ENCODE results near the gene PSEN2.
A peak's percentile ranks its signal among the peaks of the same experiment; 100 is the strongest.
"Not testable (repeated sequence)": the region's sequence is repeated elsewhere in the genome, so short reads cannot be mapped to it uniquely, and the experiment has no call there.

The PSEN2 gene

DNA sequence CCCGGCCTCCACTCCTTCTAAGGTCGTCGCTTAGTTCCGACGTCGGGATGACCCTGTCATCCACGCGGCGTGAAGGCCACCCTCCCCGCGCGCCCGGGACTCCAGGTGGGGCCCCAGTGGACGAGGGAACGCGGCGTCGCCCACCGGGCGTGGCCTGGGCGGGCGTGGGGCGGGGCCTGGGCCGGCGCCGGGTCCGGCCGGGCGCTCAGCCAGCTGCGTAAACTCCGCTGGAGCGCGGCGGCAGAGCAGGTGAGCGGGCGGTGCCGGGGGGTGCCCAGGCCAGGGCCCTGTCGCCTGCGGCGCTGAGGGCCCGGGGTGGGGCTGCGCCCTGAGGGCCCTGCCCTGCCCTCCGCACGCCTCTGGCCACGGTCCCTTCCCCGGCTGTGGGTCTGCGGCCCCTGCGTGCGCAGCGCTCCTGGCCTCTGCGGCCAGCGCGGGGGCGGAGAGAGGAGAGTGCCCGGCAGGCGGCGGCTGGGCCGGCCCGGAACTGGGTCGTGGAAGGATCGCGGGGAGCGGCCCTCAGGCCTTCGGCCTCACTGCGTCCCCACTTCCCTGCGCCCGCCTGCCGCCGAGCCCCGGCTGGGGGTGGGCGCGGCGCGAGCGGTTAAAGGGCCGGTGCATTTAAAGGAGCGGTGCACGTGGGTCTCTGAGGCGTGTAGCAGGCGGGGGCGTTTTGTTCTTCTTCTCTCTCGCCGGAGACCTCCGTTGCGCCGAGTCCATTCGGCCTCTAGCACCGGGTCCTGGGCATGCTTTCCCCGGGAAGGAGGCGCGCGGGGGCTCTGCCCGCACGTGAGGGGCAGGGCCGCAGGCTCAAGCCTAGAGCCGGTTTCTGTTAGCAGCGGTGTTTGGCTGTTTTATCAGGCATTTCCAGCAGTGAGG is at the start of gene PSEN2:
PSEN2 (plus strand) TSS at position 216 of the 879 bp plus-strand sequence. CDS start 11,292 bp downstream, outside the sequence.
- no peak for DNase-seq (ENCODE audit: low read depth)

DNA sequence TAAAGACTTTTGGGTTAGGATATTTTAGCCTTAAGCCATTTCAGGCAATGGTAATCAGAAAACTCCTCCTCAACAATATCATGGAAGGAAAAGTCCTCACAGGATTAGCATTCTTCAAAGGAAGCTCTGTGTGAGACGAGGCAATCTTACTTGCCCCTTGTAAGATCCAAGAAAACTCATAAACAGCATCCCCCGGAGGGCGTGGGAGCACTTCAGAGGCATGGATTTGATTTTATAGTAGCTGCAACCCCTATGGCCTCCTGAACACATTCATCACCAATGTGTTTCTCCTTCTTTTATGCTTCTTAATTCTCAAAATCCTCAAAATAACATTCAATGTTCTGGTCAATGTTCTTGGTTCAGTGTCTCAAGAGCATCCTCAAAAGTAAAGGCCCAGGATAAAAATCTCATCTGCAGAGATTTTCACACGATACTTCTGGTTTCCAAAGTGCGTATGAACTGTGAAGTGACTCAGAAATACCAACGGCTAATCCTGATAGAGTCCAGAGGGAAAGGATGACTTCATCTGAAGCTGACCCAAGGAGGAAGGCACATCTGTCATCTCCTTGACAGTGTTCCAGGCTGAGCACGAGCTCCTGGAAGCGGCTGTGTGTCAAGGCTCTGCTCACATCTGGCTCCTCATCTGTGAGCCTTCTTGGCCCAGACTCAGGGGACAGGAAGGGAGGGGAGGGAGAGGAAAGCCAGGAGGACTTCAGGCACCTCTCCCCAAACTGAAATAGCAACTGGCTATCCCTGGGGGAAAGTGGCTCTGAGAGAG is 49.3 kb upstream of the PSEN2 start:
- peak; percentile 95 for DNase-seq (ENCODE audit: low read depth)
- no peak overlapping the region for H3K4me3 ChIP-seq (ENCODE audit: low read depth, low read length)

More for the DNA sequence above, at the start of gene PSEN2:
- peak within 1 kb of the TSS; percentile 62 for H3K4me3 ChIP-seq (ENCODE audit: low read depth, low read length)

DNA sequence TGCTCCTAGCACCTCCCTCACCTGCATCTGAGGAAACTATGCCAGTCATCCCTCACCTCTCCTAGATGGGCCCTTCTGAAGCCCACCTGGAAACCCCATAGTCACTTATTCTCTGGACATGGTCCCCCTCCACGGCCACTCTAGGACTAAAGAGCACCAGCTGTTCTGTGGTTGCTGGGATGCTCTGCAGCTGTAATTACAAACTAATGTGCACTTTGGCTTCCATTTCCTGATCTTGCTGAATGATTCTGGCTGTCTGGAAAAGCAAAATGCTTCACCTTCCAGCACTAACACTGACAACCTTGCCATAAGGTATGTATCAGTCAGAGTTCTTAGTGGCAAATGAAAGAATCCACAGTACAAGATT is 48.7 kb upstream of the PSEN2 start:
- H3K4me3 ChIP-seq (ENCODE audit: low read depth, low read length) = no peak overlapping the region
- no peak for DNase-seq (ENCODE audit: low read depth)

DNA sequence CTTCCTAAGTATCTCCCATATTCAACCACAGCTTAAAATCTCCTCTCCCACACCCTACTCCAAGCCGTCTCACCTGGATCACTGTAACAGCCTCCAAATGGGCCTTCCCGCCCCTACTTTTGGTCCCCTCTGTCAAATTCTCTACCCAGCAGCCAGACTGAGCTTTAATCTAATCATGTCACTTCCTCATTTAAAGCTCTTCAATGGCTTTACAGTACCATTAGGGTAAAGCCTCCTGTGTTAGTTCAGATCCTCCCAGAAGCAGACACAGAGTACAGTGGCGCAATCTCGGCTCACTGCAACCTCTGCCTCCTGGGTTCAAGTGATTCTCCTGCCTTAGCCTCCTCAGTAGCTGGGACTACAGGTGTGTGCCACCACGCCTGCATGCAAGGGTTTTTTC is 46.8 kb upstream of the PSEN2 start:
- no peak overlapping the region for H3K4me3 ChIP-seq (ENCODE audit: low read depth, low read length)
- DNase-seq (ENCODE audit: low read depth) = no peak

DNA sequence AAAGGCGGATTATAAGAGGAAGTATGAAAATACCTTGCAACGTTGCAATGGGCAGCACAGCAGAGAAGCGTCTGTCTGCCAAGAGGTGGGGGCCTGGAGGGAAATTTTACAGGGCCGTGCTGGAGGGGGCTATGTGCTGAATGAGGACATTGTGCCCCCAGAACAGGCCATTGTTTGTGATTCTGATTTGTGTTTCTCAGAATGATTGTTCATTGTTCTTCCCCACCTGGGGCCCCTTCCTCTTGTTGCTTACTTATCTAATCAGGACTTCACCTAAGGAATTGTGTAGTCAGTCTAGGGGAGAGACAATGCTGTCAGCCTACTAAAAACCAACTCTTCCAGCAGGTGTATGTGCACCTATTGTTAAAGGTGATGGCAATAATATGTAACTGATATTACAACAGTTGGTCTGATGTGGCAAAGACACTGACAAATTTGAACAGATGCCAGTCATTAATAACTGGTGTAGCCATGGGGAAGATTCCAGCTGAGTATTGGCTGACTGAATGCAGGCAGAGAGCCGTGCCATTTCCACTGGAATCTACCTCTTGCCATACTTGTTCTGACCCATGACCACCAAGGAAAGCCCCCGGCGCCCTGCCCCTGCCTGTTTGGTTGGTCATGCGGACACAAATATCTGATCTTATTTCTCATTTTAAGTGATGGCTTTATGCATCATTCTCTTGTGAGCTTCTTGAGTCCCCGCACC is 45.2 kb upstream of the PSEN2 start:
- DNase-seq (ENCODE audit: low read depth) = no peak
- H3K4me3 ChIP-seq (ENCODE audit: low read depth, low read length) = no peak overlapping the region

DNA sequence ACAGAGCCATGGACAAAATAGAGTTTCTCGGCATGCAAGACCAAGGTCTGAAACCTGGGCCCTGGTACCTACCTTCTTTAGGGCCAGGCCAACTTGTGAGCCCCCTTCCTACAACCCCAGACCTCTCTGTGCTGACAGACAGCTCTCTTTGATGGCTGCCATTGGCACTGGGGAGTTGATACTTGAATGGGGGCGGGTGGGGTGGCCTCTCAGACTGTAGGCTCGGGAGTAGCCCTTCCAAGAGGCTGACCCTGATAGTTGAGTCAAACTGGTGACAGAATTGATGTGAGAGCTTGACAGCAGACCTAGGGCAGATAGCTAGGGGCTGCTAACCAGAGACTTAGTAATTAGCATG is 44.7 kb upstream of the PSEN2 start:
- DNase-seq (ENCODE audit: low read depth) = no peak
- no peak overlapping the region for H3K4me3 ChIP-seq (ENCODE audit: low read depth, low read length)

DNA sequence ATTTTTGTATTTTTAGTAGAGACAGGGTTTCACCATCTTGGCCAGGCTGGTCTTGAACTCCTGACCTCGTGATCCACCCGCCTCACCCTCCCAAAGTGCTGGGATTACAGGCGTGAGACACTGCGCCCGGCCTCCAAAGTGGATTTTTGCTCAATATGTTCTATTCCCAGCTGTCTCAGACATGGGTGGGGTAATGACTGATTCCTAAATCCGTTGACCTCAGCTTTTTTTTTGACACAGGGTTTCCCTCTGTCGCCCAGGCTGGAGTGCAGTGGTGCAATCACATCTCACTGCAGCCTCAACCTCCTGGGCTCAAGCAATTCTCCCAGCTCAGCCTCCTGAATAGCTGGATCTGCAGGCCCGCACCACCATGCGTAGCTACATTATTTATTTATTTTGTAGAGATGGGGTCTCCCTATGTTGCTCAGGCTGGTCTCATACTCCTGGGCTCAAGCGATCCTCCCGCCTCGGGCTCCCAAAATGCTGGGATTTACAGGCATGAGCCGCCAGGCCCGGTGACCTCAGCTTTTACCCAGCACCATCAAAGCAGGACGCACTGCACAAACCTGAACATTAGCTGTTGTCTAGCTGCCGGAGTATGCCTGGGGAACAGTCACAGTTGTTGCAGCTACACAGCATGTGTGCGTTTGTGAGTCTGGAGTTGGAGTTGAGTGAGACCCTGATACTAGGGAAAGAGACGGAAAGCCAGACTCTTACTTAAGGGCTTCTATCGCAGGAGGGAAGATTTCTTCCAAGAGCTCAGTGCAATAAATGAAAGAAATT is 43.7 kb upstream of the PSEN2 start:
- no peak for DNase-seq (ENCODE audit: low read depth)
- no peak overlapping the region for H3K4me3 ChIP-seq (ENCODE audit: low read depth, low read length)

DNA sequence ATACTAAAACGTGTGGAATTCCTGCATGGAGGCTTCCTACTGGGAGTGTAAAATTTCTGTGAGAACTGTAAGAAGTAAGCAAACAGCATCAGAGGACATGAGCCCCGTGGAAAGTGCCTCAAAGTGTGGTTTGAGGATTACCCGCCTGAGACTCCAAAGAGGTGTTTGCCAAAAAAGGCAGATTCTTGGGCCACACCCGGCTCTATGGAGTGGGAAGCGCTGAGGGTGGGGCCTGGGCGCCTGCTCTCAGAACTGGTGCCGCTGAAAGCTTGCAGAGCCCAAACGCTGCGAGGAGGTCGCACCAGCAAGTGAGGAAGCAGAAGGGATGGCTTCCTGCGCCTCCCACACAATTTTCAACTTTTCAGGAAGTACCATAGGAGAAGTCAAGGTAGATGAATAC is 43.0 kb upstream of the PSEN2 start:
- no peak overlapping the region for H3K4me3 ChIP-seq (ENCODE audit: low read depth, low read length)
- DNase-seq (ENCODE audit: low read depth) = no peak

DNA sequence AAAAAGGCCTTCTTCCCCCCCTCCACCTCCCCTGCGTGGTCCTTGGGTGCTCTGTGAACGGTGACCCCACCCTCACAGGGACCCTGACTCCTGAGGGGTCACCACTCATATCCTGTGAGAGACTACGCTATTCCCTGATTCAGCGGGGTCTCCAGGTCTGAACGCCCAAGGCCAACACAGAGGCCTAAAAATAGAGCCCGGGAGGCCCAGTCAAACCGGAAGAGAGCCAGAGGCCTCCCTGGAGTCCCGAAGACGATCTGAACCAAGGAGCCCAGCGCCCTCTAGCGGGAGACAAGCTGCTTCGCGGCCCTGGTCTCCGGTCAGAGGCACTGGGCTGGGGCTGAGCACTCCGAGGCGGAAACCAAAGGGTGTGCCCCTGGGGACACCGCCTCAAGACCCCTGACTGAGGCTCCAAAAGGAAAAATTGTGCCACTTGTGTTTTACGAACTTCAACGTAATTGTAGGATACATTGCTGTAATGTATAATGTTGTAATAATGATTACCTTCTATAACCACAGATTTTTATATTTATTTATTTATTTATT is 42.4 kb upstream of the PSEN2 start:
- H3K4me3 ChIP-seq (ENCODE audit: low read depth, low read length) = no peak overlapping the region
- peak; percentile 71 for DNase-seq (ENCODE audit: low read depth)

DNA sequence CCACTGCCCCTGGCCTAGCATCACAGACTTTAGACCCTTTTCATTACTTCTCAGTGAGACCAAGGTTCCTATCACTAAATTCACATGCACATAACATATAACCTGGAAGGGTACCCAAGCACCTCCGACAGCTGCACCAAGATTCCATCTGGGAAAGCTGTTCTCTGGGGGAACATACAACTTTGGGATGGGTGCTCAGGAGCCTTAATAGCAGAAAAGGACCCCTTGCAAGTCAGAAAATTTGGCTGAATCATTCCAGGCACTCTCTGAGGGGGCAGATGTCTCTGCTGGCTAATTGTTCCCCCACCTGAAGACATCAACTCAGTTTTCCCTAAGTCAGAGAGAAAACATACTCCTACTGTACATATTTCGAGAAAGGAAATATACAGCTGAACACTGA is 41.3 kb upstream of the PSEN2 start:
- no peak overlapping the region for H3K4me3 ChIP-seq (ENCODE audit: low read depth, low read length)
- DNase-seq (ENCODE audit: low read depth) = no peak

DNA sequence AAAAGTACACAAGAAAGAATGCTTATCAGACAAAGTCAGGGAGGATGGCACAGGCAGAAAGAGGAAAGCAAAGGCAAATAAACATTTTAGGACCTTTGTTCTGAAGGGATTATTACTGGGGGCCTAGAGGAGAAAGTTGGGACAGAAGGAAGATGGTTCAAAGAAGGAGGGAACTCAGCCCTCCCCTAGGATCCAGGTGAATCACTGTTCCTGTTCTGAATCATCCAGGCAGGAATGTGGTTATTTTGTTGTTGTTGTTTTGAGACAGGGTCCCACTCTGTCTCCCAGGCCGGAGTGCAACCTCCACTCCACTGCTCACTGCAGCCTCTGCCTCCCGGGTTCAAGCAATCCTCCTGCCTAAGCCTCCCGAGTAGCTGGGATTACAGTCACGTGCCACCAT is 38.5 kb upstream of the PSEN2 start:
- no peak for DNase-seq (ENCODE audit: low read depth)
- H3K4me3 ChIP-seq (ENCODE audit: low read depth, low read length) = no peak overlapping the region

DNA sequence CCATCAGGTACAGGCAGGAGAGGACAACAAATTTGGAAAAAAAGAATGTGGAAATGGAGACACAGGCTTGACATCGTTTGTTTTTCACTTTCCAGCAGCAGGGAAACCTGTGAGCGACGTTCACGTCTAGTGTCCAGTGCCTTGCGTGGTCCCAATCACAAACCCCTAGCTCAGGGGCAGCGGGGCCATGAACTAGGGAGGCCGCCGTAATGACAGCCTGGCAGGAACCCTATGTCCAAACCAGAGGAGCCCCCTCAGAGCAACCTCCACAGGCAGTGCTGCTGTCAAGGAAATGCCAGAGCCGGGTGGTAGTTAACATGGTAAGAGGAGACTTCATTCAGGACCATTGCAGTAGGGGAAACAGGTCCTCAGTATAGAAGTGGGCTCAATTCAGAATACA is 37.8 kb upstream of the PSEN2 start:
- no peak overlapping the region for H3K4me3 ChIP-seq (ENCODE audit: low read depth, low read length)
- DNase-seq (ENCODE audit: low read depth) = no peak

DNA sequence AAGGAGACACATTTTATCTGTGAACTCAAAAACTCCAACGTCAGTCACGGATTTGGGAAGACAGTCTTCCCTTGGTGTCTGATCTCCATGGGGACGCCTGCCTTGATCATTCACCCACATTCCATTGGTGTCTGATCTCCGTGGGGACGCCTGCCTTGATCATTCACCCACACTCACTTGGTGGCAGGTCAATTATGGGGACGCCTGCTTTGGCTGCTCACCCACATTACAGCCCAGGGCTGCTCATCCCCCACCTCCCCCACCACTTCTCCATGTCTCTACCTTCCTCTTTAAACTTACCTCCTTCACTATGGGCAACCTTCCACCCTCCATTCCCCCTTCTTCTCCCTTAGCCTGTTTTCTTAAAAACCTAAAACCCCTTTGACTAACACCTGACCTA is 36.2 kb upstream of the PSEN2 start:
- H3K4me3 ChIP-seq (ENCODE audit: low read depth, low read length); DNase-seq (ENCODE audit: low read depth): not testable (repeated sequence)

DNA sequence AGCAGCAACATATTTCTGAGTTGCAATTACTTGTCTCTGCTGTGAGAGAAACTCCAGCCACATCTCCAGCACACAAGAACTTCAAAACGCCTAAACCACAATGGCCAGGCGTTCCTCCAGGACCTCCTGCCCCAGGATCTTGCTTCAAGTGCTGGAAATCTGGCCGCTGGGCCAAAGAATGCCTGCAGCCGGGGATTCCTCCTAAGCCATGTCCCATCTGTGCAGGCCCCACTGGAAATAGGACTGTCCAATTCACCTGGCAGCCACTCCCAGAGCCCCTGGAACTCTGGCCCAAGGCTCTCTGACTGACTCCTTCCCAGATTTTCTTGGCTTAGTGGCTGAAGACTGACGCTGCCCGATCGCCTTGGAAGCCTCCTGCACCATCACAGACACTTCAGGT is 35.0 kb upstream of the PSEN2 start:
- not testable (repeated sequence) for H3K4me3 ChIP-seq (ENCODE audit: low read depth, low read length); DNase-seq (ENCODE audit: low read depth)

DNA sequence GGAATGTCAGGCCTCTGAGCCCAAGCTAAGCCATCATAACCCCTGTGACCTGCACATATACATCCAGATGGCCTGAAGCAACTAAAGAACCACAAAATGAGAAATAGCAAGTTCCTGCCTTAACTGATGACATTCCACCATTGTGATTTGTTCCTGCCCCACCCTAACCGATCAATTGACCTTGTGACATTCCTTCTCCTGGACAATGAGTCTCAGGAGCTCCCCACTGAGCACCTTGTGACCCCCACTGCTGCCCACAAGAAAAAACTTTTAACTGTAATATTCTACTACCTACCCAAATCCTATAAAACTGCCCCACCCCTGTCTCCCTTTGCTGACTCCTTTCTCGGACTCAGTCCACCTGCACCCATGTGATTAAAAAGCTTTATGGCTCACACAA is 32.5 kb upstream of the PSEN2 start:
- DNase-seq (ENCODE audit: low read depth); H3K4me3 ChIP-seq (ENCODE audit: low read depth, low read length): not testable (repeated sequence)

DNA sequence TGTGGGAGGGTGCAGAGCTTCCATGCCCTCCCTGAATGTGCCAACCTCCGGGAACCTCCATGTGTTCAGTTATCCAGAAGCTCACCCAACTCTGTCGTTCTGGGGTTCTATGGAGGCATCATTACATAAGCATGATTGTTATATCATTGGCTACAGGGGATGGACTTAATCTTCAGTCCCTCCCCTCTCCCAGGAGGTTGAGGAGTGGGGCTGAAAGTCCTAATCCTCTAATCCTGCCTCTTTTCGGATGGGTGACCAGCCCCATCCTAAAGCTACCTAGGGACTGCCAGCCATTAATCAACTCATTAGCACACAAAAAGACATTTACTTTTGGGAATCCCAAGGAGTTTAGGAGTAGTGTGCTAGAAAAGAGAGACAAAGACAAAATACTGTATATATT is 32.0 kb upstream of the PSEN2 start:
- DNase-seq (ENCODE audit: low read depth) = no peak
- no peak overlapping the region for H3K4me3 ChIP-seq (ENCODE audit: low read depth, low read length)

DNA sequence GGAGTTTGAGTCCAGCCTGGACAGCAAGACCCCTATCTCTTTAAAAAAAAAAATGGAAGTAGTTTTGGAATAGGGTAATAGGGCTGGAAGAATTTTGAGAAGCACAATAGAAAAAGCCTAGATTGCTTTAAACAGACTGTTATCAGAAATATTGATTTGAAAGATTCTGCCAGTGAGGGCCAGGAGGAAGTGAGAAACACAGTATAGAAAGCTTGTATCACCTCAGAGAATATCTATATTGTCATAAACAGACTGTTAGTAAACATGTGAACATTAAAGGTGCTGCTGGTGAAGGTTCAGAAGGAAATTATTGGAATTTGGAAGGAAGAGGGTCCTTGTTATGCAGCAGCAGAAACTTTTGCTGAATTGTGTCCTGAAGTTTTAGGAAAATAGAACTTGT is 24.8 kb upstream of the PSEN2 start:
- no peak overlapping the region for H3K4me3 ChIP-seq (ENCODE audit: low read depth, low read length)
- no peak for DNase-seq (ENCODE audit: low read depth)

DNA sequence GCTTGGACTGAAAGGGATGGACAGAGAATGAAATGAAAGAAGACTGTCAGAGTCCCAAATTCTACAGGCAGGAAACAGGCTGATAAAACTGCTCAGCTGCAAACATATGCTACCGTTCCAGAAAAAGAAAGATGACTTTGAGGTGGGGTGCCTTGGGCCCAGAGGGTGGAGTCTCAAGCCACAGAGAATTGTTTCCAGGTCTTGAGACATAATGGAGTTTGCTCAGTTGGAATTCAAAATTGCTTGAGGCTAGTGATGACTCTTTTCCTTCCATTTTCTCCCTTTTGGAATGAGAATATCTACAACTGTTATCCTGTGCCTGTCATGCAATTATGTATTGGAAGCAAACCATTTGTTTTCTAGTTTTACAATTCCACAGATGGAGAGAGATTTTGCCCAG is 23.6 kb upstream of the PSEN2 start:
- DNase-seq (ENCODE audit: low read depth) = no peak
- no peak overlapping the region for H3K4me3 ChIP-seq (ENCODE audit: low read depth, low read length)

DNA sequence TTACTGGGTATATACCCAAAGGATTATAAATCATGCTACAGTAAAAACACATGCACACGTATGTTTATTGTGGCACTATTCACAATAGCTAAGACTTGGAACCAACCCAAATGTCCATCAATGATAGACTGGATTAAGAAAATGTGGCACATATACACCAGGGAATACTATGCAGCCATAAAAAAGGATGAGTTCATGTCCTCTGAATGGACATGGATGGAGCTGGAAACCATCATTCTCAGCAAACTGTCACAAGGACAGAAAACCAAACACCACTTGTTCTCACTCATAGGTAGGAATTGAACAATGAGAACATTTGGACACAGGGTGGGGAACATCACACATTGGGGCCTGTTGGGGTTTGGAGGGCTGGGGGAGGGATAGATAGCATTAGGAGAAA is 15.9 kb upstream of the PSEN2 start:
- H3K4me3 ChIP-seq (ENCODE audit: low read depth, low read length); DNase-seq (ENCODE audit: low read depth): not testable (repeated sequence)

Measured in skeletal muscle cell (primary cell).